ENCODE data around the gene OSBPL10.
A peak's percentile ranks its signal among the peaks of the same experiment; 100 is the strongest.

The OSBPL10 gene

GRCh38 chr3:31957106-31957505, 24.0 kb downstream of the OSBPL10 start:
- H3K27ac ChIP-seq (ENCODE audit: low read length, poor library complexity, severe bottlenecking) = no peak overlapping the region
- H2AK5ac ChIP-seq (ENCODE audit: low read length, severe bottlenecking) = no peak overlapping the region
- no peak overlapping the region for H2BK12ac ChIP-seq (ENCODE audit: low read length in 2 of 2)
- H3K23ac ChIP-seq (ENCODE audit: low read length in 2 of 2) = no peak overlapping the region
- H3K18ac ChIP-seq (ENCODE audit: low read depth in 1 of 2, low read length in 2 of 2) = no peak overlapping the region
- DNase-seq = peak; percentile 51
- no peaks in the 10 kb centered on the region for H3K27me3 ChIP-seq (ENCODE audit: control insufficient read depth in 1 of 2, insufficient read depth in 1 of 2, low read length in 2 of 2)
- WGBS = 86% methylated on average over 2 of the region's 3 CpGs
- no peak overlapping the region for H2BK120ac ChIP-seq (ENCODE audit: low read depth, low read length)
- H4K8ac ChIP-seq (ENCODE audit: low read length) = no peak overlapping the region
- H3K9me3 ChIP-seq (ENCODE audit: control insufficient read depth, low read length) = peaks cover 12% of the 10 kb centered on the region
- H2BK15ac ChIP-seq (ENCODE audit: low read depth, poor library complexity, severe bottlenecking) = no peak overlapping the region
- H3K4ac ChIP-seq (ENCODE audit: low read depth in 1 of 2, low read length in 2 of 2) = peak overlapping the region in 1 of 2 experiments; percentile 44
- no peak overlapping the region for H3K4me2 ChIP-seq (ENCODE audit: low read length, poor library complexity, severe bottlenecking)
- no peak overlapping the region for H4K91ac ChIP-seq (ENCODE audit: low read length)
- no peak overlapping the region for H2AFZ ChIP-seq (ENCODE audit: low read depth, low read length)
- no peak overlapping the region for H3K14ac ChIP-seq (ENCODE audit: low read length in 2 of 2)
- H3K4me1 ChIP-seq (ENCODE audit: control insufficient read depth, insufficient read depth, low read depth, low read length) = peaks cover 5% of the 10 kb centered on the region
- no peak overlapping the region for H2BK5ac ChIP-seq (ENCODE audit: low read depth, low read length, poor library complexity, severe bottlenecking)
- peak overlapping the region; percentile 67 for H3K9ac ChIP-seq (ENCODE audit: low read length)
- no peaks in the 10 kb centered on the region for H3K36me3 ChIP-seq (ENCODE audit: control insufficient read depth in 1 of 2, insufficient read depth in 2 of 2, low read depth in 1 of 2, low read length in 2 of 2)
- H3K4me3 ChIP-seq (ENCODE audit: insufficient read depth in 1 of 2, low read depth in 1 of 2, low read length in 2 of 2) = no peak overlapping the region
- H3K79me1 ChIP-seq (replicated peaks; ENCODE audit: low read length, poor library complexity, severe bottlenecking) = peaks cover 27% of the 10 kb centered on the region

GRCh38 chr3:31955581-31955980, 25.5 kb downstream of the OSBPL10 start:
- Histone ChIP-seq H3K27me3 (ENCODE audit: control insufficient read depth in 1 of 2, insufficient read depth in 1 of 2, low read length in 2 of 2) (no peaks in the 10 kb centered on the region), H2BK12ac (ENCODE audit: low read length in 2 of 2) (no peak overlapping the region), H2AK5ac (ENCODE audit: low read length, severe bottlenecking) (no peak overlapping the region), H3K4ac (ENCODE audit: low read depth in 1 of 2, low read length in 2 of 2) (no peak overlapping the region), H3K18ac (ENCODE audit: low read depth in 1 of 2, low read length in 2 of 2) (no peak overlapping the region), H3K23ac (ENCODE audit: low read length in 2 of 2) (no peak overlapping the region), H3K9me3 (ENCODE audit: control insufficient read depth, low read length) (peaks cover 12% of the 10 kb centered on the region), H3K4me2 (ENCODE audit: low read length, poor library complexity, severe bottlenecking) (no peak overlapping the region), H3K4me1 (ENCODE audit: control insufficient read depth, insufficient read depth, low read depth, low read length) (peaks cover 2% of the 10 kb centered on the region), H3K27ac (ENCODE audit: low read length, poor library complexity, severe bottlenecking) (no peak overlapping the region), H3K9ac (ENCODE audit: low read length) (no peak overlapping the region), H2BK120ac (ENCODE audit: low read depth, low read length) (no peak overlapping the region), H3K36me3 (ENCODE audit: control insufficient read depth in 1 of 2, insufficient read depth in 2 of 2, low read depth in 1 of 2, low read length in 2 of 2) (no peaks in the 10 kb centered on the region), H3K79me1 (replicated peaks; ENCODE audit: low read length, poor library complexity, severe bottlenecking) (peaks cover 31% of the 10 kb centered on the region), H2BK5ac (ENCODE audit: low read depth, low read length, poor library complexity, severe bottlenecking) (no peak overlapping the region), H4K91ac (ENCODE audit: low read length) (no peak overlapping the region), H3K4me3 (ENCODE audit: insufficient read depth in 1 of 2, low read depth in 1 of 2, low read length in 2 of 2) (peak overlapping the region in 1 of 2 experiments; percentile 6), H2BK15ac (ENCODE audit: low read depth, poor library complexity, severe bottlenecking) (no peak overlapping the region), H3K14ac (ENCODE audit: low read length in 2 of 2) (no peak overlapping the region), H2AFZ (ENCODE audit: low read depth, low read length) (no peak overlapping the region), H4K8ac (ENCODE audit: low read length) (no peak overlapping the region)
- DNase-seq = no peak

GRCh38 chr3:31953636-31954035, 27.4 kb downstream of the OSBPL10 start:
- no peak overlapping the region for H4K91ac ChIP-seq (ENCODE audit: low read length)
- no peak overlapping the region for H2AFZ ChIP-seq (ENCODE audit: low read depth, low read length)
- no peak overlapping the region for H3K9ac ChIP-seq (ENCODE audit: low read length)
- no peak overlapping the region for H3K14ac ChIP-seq (ENCODE audit: low read length in 2 of 2)
- H3K27ac ChIP-seq (ENCODE audit: low read length, poor library complexity, severe bottlenecking) = no peak overlapping the region
- H3K4me2 ChIP-seq (ENCODE audit: low read length, poor library complexity, severe bottlenecking) = no peak overlapping the region
- H3K79me1 ChIP-seq (replicated peaks; ENCODE audit: low read length, poor library complexity, severe bottlenecking) = peaks cover 33% of the 10 kb centered on the region
- no peak for DNase-seq
- H2BK12ac ChIP-seq (ENCODE audit: low read length in 2 of 2) = no peak overlapping the region
- no peak overlapping the region for H4K8ac ChIP-seq (ENCODE audit: low read length)
- no peak overlapping the region for H2BK15ac ChIP-seq (ENCODE audit: low read depth, poor library complexity, severe bottlenecking)
- 96% methylated on average over 2 of the region's 2 CpGs for WGBS
- H3K36me3 ChIP-seq (ENCODE audit: control insufficient read depth in 1 of 2, insufficient read depth in 2 of 2, low read depth in 1 of 2, low read length in 2 of 2) = no peaks in the 10 kb centered on the region
- H3K18ac ChIP-seq (ENCODE audit: low read depth in 1 of 2, low read length in 2 of 2) = no peak overlapping the region
- no peak overlapping the region for H2BK120ac ChIP-seq (ENCODE audit: low read depth, low read length)
- H3K9me3 ChIP-seq (ENCODE audit: control insufficient read depth, low read length) = peaks cover 12% of the 10 kb centered on the region
- H3K4ac ChIP-seq (ENCODE audit: low read depth in 1 of 2, low read length in 2 of 2) = no peak overlapping the region
- H3K4me3 ChIP-seq (ENCODE audit: insufficient read depth in 1 of 2, low read depth in 1 of 2, low read length in 2 of 2) = no peak overlapping the region
- peaks cover 1% of the 10 kb centered on the region for H3K4me1 ChIP-seq (ENCODE audit: control insufficient read depth, insufficient read depth, low read depth, low read length)
- H3K23ac ChIP-seq (ENCODE audit: low read length in 2 of 2) = no peak overlapping the region
- H2BK5ac ChIP-seq (ENCODE audit: low read depth, low read length, poor library complexity, severe bottlenecking) = no peak overlapping the region
- no peaks in the 10 kb centered on the region for H3K27me3 ChIP-seq (ENCODE audit: control insufficient read depth in 1 of 2, insufficient read depth in 1 of 2, low read length in 2 of 2)
- no peak overlapping the region for H2AK5ac ChIP-seq (ENCODE audit: low read length, severe bottlenecking)

DNA sequence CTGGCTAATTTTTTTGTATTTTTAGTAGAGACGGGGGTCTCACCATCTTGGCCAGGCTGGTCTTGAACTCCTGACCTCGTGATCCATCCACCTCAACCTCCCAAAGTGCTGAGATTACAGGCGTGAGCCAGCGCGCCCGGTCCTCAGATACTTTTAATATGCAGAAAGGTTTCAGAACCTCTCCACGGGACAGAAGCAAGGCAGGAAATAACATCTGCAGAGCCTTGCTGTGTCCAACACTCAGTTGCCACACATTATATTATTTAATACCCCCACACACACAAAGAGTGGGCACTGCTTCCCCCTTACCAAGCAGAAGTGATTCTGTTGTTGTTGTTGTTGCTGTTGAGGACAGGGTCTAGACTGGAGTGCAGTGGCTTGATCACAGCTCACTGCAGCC, 28.0 kb downstream of the OSBPL10 start:
- peaks cover 36% of the 10 kb centered on the region for H3K79me1 ChIP-seq (replicated peaks; ENCODE audit: low read length, poor library complexity, severe bottlenecking)
- no peak overlapping the region for H3K9ac ChIP-seq (ENCODE audit: low read length)
- DNase-seq = no peak
- 82% methylated on average over 7 of the region's 7 CpGs for WGBS
- H3K27me3 ChIP-seq (ENCODE audit: control insufficient read depth in 1 of 2, insufficient read depth in 1 of 2, low read length in 2 of 2) = no peaks in the 10 kb centered on the region
- peaks cover 1% of the 10 kb centered on the region for H3K4me1 ChIP-seq (ENCODE audit: control insufficient read depth, insufficient read depth, low read depth, low read length)
- no peak overlapping the region for H2AK5ac ChIP-seq (ENCODE audit: low read length, severe bottlenecking)
- no peak overlapping the region for H2BK12ac ChIP-seq (ENCODE audit: low read length in 2 of 2)
- H4K8ac ChIP-seq (ENCODE audit: low read length) = no peak overlapping the region
- H2AFZ ChIP-seq (ENCODE audit: low read depth, low read length) = no peak overlapping the region
- no peak overlapping the region for H3K14ac ChIP-seq (ENCODE audit: low read length in 2 of 2)
- no peak overlapping the region for H3K18ac ChIP-seq (ENCODE audit: low read depth in 1 of 2, low read length in 2 of 2)
- no peak overlapping the region for H2BK120ac ChIP-seq (ENCODE audit: low read depth, low read length)
- H3K23ac ChIP-seq (ENCODE audit: low read length in 2 of 2) = no peak overlapping the region
- peaks cover 12% of the 10 kb centered on the region for H3K9me3 ChIP-seq (ENCODE audit: control insufficient read depth, low read length)
- no peak overlapping the region for H3K4me3 ChIP-seq (ENCODE audit: insufficient read depth in 1 of 2, low read depth in 1 of 2, low read length in 2 of 2)
- no peak overlapping the region for H3K4me2 ChIP-seq (ENCODE audit: low read length, poor library complexity, severe bottlenecking)
- no peaks in the 10 kb centered on the region for H3K36me3 ChIP-seq (ENCODE audit: control insufficient read depth in 1 of 2, insufficient read depth in 2 of 2, low read depth in 1 of 2, low read length in 2 of 2)
- no peak overlapping the region for H3K27ac ChIP-seq (ENCODE audit: low read length, poor library complexity, severe bottlenecking)
- H2BK15ac ChIP-seq (ENCODE audit: low read depth, poor library complexity, severe bottlenecking) = no peak overlapping the region
- peak overlapping the region in 1 of 2 experiments; percentile 30 for H3K4ac ChIP-seq (ENCODE audit: low read depth in 1 of 2, low read length in 2 of 2)
- no peak overlapping the region for H4K91ac ChIP-seq (ENCODE audit: low read length)
- no peak overlapping the region for H2BK5ac ChIP-seq (ENCODE audit: low read depth, low read length, poor library complexity, severe bottlenecking)
